ENCODE data around the gene BMPER.

BMPER gene

GRCh38 chr7:34177476-34177875, 272.1 kb downstream of the BMPER start:
- Histone ChIP-seq H3K4me1 (ENCODE audit: insufficient read depth, low read length) (no peaks in the 10 kb centered on the region), H3K9ac (ENCODE audit: low read depth, low read length) (no peak overlapping the region), H3K9me3 (ENCODE audit: control insufficient read depth, insufficient read depth, low read length) (peaks cover 4% of the 10 kb centered on the region; the same call in 1 of the 2 replicates), H3K36me3 (ENCODE audit: insufficient read depth, low read length) (no peaks in the 10 kb centered on the region)

- Histone ChIP-seq H3K9me3 (ENCODE audit: control insufficient read depth, insufficient read depth, low read length) (no peaks in the 10 kb centered on the region), H3K4me1 (ENCODE audit: insufficient read depth, low read length) (no peaks in the 10 kb centered on the region), H3K9ac (ENCODE audit: low read depth, low read length) (no peak overlapping the region), H3K36me3 (ENCODE audit: insufficient read depth, low read length) (no peaks in the 10 kb centered on the region)
These were observed 276.1 kb downstream of the BMPER start for GRCh38 chr7:34181271-34181958.

GRCh38 chr7:34184466-34184865, 279.1 kb downstream of the BMPER start:
- no peaks in the 10 kb centered on the region for H3K36me3 ChIP-seq (ENCODE audit: insufficient read depth, low read length)
- H3K9me3 ChIP-seq (ENCODE audit: control insufficient read depth, insufficient read depth, low read length), result no peaks in the 10 kb centered on the region
- H3K4me1 ChIP-seq (ENCODE audit: insufficient read depth, low read length), result no peaks in the 10 kb centered on the region
- H3K9ac ChIP-seq (ENCODE audit: low read depth, low read length), result no peak overlapping the region

GRCh38 chr7:34187798-34188307, 282.5 kb downstream of the BMPER start:
- Histone ChIP-seq H3K4me1 (ENCODE audit: insufficient read depth, low read length) (no peaks in the 10 kb centered on the region), H3K9ac (ENCODE audit: low read depth, low read length) (no peak overlapping the region), H3K36me3 (ENCODE audit: insufficient read depth, low read length) (no peaks in the 10 kb centered on the region), H3K9me3 (ENCODE audit: control insufficient read depth, insufficient read depth, low read length) (no peaks in the 10 kb centered on the region)

- H3K4me1 ChIP-seq (ENCODE audit: insufficient read depth, low read length), result no peaks in the 10 kb centered on the region
These were observed 283.7 kb downstream of the BMPER start for GRCh38 chr7:34189031-34189430.

GRCh38 chr7:34190299-34190698, 285.0 kb downstream of the BMPER start:
- Histone ChIP-seq H3K9me3 (ENCODE audit: control insufficient read depth, insufficient read depth, low read length) (no peaks in the 10 kb centered on the region), H3K9ac (ENCODE audit: low read depth, low read length) (no peak overlapping the region), H3K36me3 (ENCODE audit: insufficient read depth, low read length) (no peaks in the 10 kb centered on the region), H3K4me1 (ENCODE audit: insufficient read depth, low read length) (no peaks in the 10 kb centered on the region)

More at GRCh38 chr7:34189031-34189430, 283.7 kb downstream of the BMPER start:
- no peak overlapping the region for H3K9ac ChIP-seq (ENCODE audit: low read depth, low read length)
- no peaks in the 10 kb centered on the region for H3K36me3 ChIP-seq (ENCODE audit: insufficient read depth, low read length)
- H3K9me3 ChIP-seq (ENCODE audit: control insufficient read depth, insufficient read depth, low read length), result no peaks in the 10 kb centered on the region

- Histone ChIP-seq H3K4me1 (ENCODE audit: insufficient read depth, low read length) (no peaks in the 10 kb centered on the region), H3K9ac (ENCODE audit: low read depth, low read length) (no peak overlapping the region), H3K9me3 (ENCODE audit: control insufficient read depth, insufficient read depth, low read length) (no peaks in the 10 kb centered on the region), H3K36me3 (ENCODE audit: insufficient read depth, low read length) (no peaks in the 10 kb centered on the region)
These were observed 285.8 kb downstream of the BMPER start for GRCh38 chr7:34191162-34191561.

- 0 out of 2 replicates have a peak, but pooled peaks cover 3% of the 10 kb centered on the region for H3K4me1 ChIP-seq (ENCODE audit: insufficient read depth, low read length)
- no peaks in the 10 kb centered on the region for H3K36me3 ChIP-seq (ENCODE audit: insufficient read depth, low read length)
- H3K9ac ChIP-seq (ENCODE audit: low read depth, low read length), result no peak overlapping the region
- no peaks in the 10 kb centered on the region for H3K9me3 ChIP-seq (ENCODE audit: control insufficient read depth, insufficient read depth, low read length)
These were observed 286.6 kb downstream of the BMPER start for GRCh38 chr7:34191771-34192479.

- 0 out of 2 replicates have a peak, but pooled peaks cover 3% of the 10 kb centered on the region for H3K4me1 ChIP-seq (ENCODE audit: insufficient read depth, low read length)
- H3K9ac ChIP-seq (ENCODE audit: low read depth, low read length), result no peak overlapping the region
- H3K9me3 ChIP-seq (ENCODE audit: control insufficient read depth, insufficient read depth, low read length), result no peaks in the 10 kb centered on the region
- H3K36me3 ChIP-seq (ENCODE audit: insufficient read depth, low read length), result no peaks in the 10 kb centered on the region
These were observed 287.6 kb downstream of the BMPER start for GRCh38 chr7:34192906-34193305.

GRCh38 chr7:34198231-34198641, 292.9 kb downstream of the BMPER start:
- no peaks in the 10 kb centered on the region for H3K36me3 ChIP-seq (ENCODE audit: insufficient read depth, low read length)
- 0 out of 2 replicates have a peak, but pooled peaks cover 9% of the 10 kb centered on the region for H3K4me1 ChIP-seq (ENCODE audit: insufficient read depth, low read length)
- no peak overlapping the region for H3K9ac ChIP-seq (ENCODE audit: low read depth, low read length)
- H3K9me3 ChIP-seq (ENCODE audit: control insufficient read depth, insufficient read depth, low read length), result no peaks in the 10 kb centered on the region
